Right lobe of liver (tissue), 6 donors: ENCODE data around the gene CYTH1. TPM values are rescaled to one million over a fixed set of nuclear protein-coding genes. Genes with fewer than 3 reads are reported as not detected.

Source experiments
- ATAC-seq, 4 donors: fragments of 200-7000 bp; cut with Tn5 transposase; one replicate each; pipeline ENCODE4 v1.9.1; 2020; ENCODE audit warnings: mild to moderate bottlenecking in 4 of 4, moderate library complexity in 4 of 4
- DNase-seq, 3 donors: peaks; one replicate each; pipeline ENCODE4 v3.0.0-alpha.2; 2020
- H3K27ac ChIP-seq, 3 donors: fragments of 200-600 bp; one replicate each; pipeline ENCODE4 v1.8.0; 2022
- H3K27me3 ChIP-seq, 2 donors: fragments of 200-600 bp; one replicate each; pipeline ENCODE4 v1.8.0; 2022
- H3K36me3 ChIP-seq, 4 donors: fragments of 200-600 bp; sonication (generic) in 1 of 4; one replicate each; pipeline versions ENCODE4 v1.5.1 to v1.8.0; 2017 to 2022; ENCODE audit warnings: control low read depth in 1 of 4
- H3K4me1 ChIP-seq, 4 donors: fragments of 200-600 bp; sonication (generic) in 1 of 4; one replicate each; pipeline versions ENCODE4 v1.5.1 to v1.8.0; 2017 to 2022; ENCODE audit warnings: control low read depth in 1 of 4
- H3K4me3 ChIP-seq, 3 donors: fragments of 200-600 bp; one replicate each; pipeline ENCODE4 v1.8.0; 2022
- H3K9me3 ChIP-seq, 4 donors: fragments of 200-600 bp; sonication (generic) in 1 of 4; one replicate each; pipeline versions ENCODE4 v1.5.1 to v1.8.0; 2017 to 2022; ENCODE audit warnings: control low read depth in 1 of 4
- CTCF ChIP-seq, 4 donors: fragments of 200-600 bp in 3 of 4; fragments of 450-650 bp in 1 of 4; IDR thresholded peaks; one replicate each; pipeline versions ENCODE4 v1.5.1 to v1.8.0; 2016 to 2022; ENCODE audit warnings: antibody characterized with exemption in 4 of 4, mild to moderate bottlenecking in 2 of 4
- POLR2A ChIP-seq: fragments of 450-650 bp; IDR thresholded peaks from one replicate; pipeline ENCODE4 v1.6.1; 2017; ENCODE audit warnings: antibody characterized with exemption, mild to moderate bottlenecking
- WGBS: methylation state at CpG from one replicate; pipeline ENCODE4 v1.1.6; 2018; ENCODE audit warnings: low coverage, low lambda C conversion rate; ENCODE audit not compliant: insufficient coverage; ENCODE audit errors: missing lambda C conversion rate; 5-methylcytosine and 5-hydroxymethylcytosine counted together
- intact Hi-C, 2 donors: fragments of 100-400 bp; cut with DNase I; formaldehyde crosslinking; loops; one replicate each; pipeline versions ENCODE4 v1.11.2 to v1.14.1; 2022
- total RNA-seq, 6 experiments: library from RNA; depleted of rRNA in 2 of 6; stranded (reverse); fragments of >200 nt in 2 of 6; fragmentation: NEBNext Ultra II Directional in 3 of 6; extraction: Animal tissue kit (Norgen Biotek cat#: 25700) in 3 of 6; gene quantifications; one replicate each; pipeline versions ENCODE4 v1.1.0 to v1.2.4, GENCODE V29; 2016 to 2023
- donor health status: DM: no; HTN: yes; CAD: no.
- donor health status: DM: no; HTN: no; CAD: no.
- donor health status: DM: no; HTN: no; CAD: no.
- donor health status: DM: no; HTN: yes; CAD: no.
- donor health status: DM: no; HTN: yes; CAD: no.

CYTH1 gene
- total RNA-seq, 6 experiments from 2014 or later = 14.8 to 46.2 (median 28.8) TPM

DNA sequence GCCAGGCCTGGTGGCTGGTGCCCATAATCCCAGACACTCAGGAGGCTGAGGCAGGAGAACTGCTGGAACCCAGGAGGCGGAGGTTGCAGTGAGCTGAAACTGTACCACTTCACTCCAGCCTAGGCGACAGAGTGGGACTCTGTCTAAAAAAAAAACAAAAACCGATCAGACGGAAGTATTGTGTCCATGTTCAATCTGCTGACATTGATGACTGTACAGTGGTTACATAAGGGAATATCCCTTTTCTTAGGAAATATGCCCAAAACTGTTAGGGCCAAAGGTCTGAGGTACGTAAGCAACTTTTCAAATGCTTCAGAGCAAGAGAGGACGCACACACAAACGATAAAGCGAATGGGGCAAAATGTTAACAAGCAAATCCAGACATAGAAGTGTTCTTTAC lies 135.0 kb downstream of the CYTH1 start:
- TF ChIP-seq CTCF (IDR thresholded peaks at IDR 0.05) (no peak), POLR2A (no peak)
- H3K27ac ChIP-seq = peak overlapping the region in 1 of 3 donors; percentile 53
- no peaks in the 10 kb centered on the region for H3K27me3 ChIP-seq
- intact Hi-C loops = no loop called here
- WGBS = 69% methylated on average over 8 of the region's 8 CpGs
- H3K4me3 ChIP-seq = no peak overlapping the region
- H3K9me3 ChIP-seq = no peaks in the 10 kb centered on the region
- H3K36me3 ChIP-seq = no peaks in the 10 kb centered on the region
- DNase-seq = no peak
- H3K4me1 ChIP-seq = no peaks in the 10 kb centered on the region
- ATAC-seq = no peak

DNA sequence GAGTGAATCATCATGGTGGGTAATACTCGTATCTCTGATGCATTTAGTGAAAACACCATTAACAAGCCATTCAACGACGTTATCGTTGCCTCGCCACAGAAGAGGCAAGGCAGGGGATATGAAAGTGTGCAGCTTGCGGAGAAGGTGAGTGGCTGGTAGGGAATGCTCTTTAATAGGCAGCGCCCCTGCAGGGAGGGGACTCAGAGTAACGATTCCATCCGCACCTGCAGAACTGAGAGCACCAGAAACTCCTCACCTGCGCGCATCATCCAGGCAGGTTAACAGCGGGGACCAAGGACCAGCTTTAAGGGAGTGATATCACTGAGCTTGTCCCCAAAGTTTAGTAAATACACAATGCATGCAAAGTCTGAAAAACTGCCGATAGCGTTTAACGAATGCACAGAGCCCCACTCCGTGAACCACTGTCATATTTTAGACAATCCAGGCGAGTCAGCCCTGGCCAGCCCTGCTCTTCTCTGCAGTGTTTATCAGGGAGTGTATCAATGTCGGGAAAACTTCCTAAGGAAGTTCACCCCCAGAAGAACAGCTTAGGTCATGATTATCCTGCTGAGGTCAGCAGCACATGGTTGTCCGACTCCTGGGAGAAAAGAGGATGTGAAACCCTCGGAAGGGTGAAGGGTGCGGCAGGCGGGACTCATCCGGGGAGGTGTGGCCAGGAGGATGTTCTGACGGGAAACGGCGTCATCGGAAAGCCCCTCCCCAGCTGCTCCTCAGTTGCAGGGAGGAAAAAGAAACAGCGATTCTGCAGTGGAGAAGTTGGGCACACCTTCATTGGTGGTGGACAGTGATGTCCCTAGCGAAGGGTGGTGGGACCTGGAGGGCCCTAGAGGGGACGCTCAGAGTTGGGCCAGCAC lies 136.4 kb downstream of the CYTH1 start:
- Histone ChIP-seq H3K27me3 (no peaks in the 10 kb centered on the region), H3K4me3 (no peak overlapping the region), H3K36me3 (no peaks in the 10 kb centered on the region), H3K4me1 (no peaks in the 10 kb centered on the region), H3K27ac (peak overlapping the region in 1 of 3 donors; percentile 53), H3K9me3 (no peaks in the 10 kb centered on the region)
- TF ChIP-seq CTCF (IDR thresholded peaks at IDR 0.05) = no peak
- TF ChIP-seq POLR2A = peak; percentile 48
- WGBS = 47% methylated on average over 23 of the region's 30 CpGs
- ATAC-seq (peak; percentile 83 to 90 (median 86)), DNase-seq (peak; percentile 73 to 86 (median 82))
- intact Hi-C loops = no loop called here

DNA sequence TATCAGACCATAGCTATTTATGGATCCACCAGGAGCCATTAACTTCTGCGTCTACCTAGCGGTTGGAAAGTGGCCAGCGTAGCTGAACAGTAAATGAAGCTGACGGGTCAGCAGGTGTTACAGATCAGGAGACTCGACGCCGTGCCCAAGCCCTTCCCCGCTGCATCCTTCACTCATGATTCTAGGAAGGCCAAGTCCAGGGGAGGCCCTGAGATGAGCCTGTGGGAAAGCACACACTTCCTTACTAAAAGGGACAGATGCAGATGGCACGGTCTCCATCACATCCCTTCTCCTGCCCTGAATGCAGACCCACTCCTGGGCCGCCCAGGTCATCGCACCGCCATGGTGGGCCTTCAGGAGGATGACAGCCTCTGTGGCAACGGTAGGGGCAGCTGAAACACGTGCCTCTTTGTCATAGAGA lies 137.1 kb downstream of the CYTH1 start:
- no peak for ATAC-seq

DNA sequence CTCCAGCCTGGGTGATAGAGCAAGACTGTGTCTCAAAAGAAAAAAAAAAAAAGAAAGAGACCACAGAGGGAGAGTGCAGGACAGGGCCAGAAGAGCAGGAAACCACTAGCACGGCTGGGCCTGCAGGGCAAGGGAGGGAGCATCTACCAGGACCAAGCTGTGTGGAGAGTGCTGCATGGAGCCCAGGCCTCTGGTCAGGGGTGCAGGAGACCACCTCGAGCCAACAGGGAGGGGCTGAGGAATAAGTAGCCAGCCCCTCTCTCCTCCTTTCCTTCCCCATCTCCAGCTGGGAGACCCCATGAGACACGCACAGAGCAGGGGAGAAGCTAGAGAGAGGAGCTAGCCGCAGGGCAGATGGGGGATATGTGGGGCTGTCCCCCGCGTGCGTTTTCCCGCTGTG lies 137.8 kb downstream of the CYTH1 start:
- H3K27me3 ChIP-seq = no peaks in the 10 kb centered on the region

More for the DNA sequence above, 137.1 kb downstream of the CYTH1 start:
- 70% methylated on average over 6 of the region's 14 CpGs for WGBS
- Histone ChIP-seq H3K9me3 (no peaks in the 10 kb centered on the region), H3K27me3 (no peaks in the 10 kb centered on the region), H3K36me3 (no peaks in the 10 kb centered on the region), H3K4me1 (no peaks in the 10 kb centered on the region), H3K27ac (no peak overlapping the region), H3K4me3 (no peak overlapping the region)
- DNase-seq = no peak
- intact Hi-C loops = no loop called here
- TF ChIP-seq CTCF (IDR thresholded peaks at IDR 0.05) (no peak), POLR2A (no peak)

More for the DNA sequence above, 137.8 kb downstream of the CYTH1 start:
- intact Hi-C loops = no loop called here
- WGBS = 40% methylated on average over 3 of the region's 8 CpGs
- H3K27ac ChIP-seq = no peak overlapping the region
- DNase-seq (no peak), ATAC-seq (no peak)
- H3K36me3 ChIP-seq = no peaks in the 10 kb centered on the region
- H3K4me3 ChIP-seq = no peak overlapping the region
- TF ChIP-seq POLR2A (no peak), CTCF (IDR thresholded peaks at IDR 0.05) (no peak)
- no peaks in the 10 kb centered on the region for H3K4me1 ChIP-seq
- H3K9me3 ChIP-seq = no peaks in the 10 kb centered on the region
